ENCODE measurements around the gene FNDC3B.

FNDC3B gene

DNA sequence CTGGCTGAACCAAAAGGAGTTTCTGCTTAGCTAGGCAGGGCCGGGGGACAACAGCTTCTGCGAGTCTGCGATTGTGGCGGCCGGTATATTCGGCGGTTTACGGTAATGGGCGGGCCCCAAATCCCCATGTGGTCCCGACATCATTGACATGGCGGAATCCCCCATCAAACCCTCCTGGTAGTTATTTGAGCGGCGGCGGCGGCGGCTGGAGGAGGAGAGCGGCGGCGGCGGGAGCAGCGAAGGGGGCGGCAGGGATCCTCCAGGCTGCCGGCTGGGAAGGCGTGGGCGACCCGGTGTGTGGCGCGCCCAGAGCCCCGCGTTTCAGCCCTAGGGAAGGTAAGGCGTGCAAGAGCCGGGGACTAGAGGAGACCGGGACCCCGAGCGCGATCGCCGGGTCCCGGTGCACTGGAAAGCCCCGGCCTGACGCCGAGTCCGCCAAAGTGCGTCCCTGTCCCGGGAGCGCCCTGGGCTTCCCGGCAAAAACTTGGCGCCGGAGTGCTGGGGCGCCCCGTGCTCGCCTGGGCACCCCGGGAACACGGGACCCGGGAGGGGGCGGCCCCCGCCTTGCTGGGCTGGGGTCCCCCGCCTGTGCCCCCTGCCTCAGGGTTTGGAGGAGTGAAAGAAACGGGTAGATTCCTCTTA is at the start of gene FNDC3B:
FNDC3B (plus strand) TSS at position 143 of the 642 bp plus-strand sequence. CDS start 72,902 bp downstream, outside the sequence.
- TF ChIP-seq GATA3 (IDR thresholded peaks at IDR 0.05; ENCODE audit: low read depth, low read length) = no peak
- no peak for TF ChIP-seq GATA2 (IDR thresholded peaks at IDR 0.05; ENCODE audit: low read depth, low read length)

DNA sequence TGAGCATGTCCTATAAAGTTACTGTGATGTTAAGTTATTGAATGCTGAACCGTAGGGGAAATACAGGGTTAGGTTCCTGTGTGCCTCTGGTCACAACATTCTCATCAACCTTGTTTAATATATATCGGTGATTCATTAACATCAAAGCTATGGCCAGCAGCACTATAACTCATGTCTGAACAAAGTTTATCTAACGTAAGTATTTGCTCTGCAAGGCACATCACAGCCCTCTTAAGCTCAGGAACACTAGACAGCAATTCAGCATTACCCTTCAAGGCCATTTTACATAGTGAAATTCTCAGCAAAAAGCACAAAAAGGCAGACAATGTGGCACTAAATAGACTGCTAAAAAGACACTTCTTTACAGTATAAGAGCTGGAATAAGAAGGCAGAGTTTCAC is 48.2 kb upstream of the FNDC3B start:
- TF ChIP-seq GATA3 (IDR thresholded peaks at IDR 0.05; ENCODE audit: low read depth, low read length) = no peak
- no peak for TF ChIP-seq GATA2 (IDR thresholded peaks at IDR 0.05; ENCODE audit: low read depth, low read length)

DNA sequence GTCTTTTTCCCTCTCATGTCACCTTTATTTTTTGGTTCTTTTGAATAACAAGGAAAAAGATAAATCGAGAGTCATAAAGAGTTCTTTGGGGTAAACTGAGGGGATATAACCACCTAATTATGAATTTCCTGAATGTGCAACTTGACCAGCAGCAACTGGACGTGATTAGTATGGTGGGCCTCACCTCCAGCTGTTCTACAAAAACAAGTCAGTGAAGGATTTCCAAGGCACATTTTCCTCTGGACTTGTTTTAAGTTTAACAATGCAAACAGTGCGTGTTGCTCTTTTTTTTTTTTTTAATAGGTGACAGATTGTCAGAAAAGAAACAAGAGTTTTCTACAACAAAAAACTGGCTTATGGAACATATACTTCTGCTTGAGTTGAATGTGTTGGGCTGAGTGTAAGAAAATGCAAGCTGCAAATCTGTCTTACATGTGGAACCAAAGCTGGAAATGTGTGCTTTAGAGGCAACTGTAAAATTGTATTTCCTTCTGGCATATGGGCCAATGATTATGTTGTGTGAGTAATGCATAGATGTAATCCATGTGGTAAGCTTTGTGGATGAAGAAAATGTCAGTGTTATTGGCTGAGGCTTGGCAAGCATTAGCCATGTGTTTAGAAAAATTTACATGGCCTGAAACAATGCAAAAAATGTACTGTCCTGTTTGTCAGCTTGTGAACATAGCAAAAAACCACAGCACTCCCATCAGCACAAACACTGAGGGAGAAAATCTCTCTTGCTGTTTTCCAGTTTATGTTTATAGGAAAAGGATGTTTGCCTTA is 44.5 kb upstream of the FNDC3B start:
- TF ChIP-seq GATA2 (IDR thresholded peaks at IDR 0.05; ENCODE audit: low read depth, low read length) = no peak
- TF ChIP-seq GATA3 (IDR thresholded peaks at IDR 0.05; ENCODE audit: low read depth, low read length) = no peak

DNA sequence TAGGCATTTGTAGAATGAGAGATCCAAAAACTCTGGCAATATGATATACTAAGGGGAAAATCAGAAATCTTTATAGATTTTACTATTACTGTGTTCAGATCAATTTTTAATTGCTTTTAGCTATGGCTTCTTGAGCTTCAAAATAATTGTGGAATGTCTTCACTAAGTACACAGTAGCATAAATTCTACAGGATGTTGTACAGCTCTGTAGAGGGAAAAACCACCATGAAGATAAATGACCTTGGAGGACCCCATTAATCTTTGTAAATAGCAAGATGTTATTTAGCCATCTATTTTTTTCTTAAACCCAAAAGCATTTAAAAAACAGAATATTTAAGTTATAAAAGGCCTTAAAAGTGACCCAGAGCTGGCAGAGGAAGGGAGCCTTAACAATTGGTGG is 43.9 kb upstream of the FNDC3B start:
- TF ChIP-seq GATA3 (IDR thresholded peaks at IDR 0.05; ENCODE audit: low read depth, low read length) = no peak

DNA sequence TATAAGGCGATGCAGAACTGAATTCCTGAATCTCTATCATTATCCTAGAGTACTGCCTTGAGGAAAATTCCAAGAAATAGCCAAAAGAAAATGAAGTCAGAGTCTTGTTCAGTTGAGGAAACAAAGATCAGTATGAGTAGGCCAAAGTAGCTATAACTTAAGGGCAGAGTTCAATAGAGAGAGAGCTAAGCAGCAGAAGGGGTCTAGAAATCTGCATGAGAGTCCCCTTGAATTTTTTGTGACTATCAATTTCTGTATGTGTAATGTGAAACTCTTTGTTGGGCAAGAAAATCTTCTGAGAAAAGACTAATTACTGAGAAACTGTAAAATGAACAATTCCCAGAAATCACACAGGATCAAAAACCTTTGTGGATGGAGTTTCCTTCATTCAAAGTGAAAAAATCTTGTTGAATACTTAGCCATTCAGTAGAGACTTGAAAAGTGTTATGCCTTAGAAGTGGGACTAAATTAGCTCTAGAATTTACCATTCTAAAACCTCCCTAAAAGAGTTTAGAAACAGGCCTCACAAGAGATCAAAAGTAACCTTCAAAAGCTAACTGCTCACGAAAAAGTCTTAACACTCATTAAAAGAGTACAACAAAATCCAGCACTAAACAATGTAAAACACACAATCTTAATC is 43.1 kb upstream of the FNDC3B start:
- TF ChIP-seq GATA2 (IDR thresholded peaks at IDR 0.05; ENCODE audit: low read depth, low read length) = no peak
- TF ChIP-seq GATA3 (IDR thresholded peaks at IDR 0.05; ENCODE audit: low read depth, low read length) = no peak

DNA sequence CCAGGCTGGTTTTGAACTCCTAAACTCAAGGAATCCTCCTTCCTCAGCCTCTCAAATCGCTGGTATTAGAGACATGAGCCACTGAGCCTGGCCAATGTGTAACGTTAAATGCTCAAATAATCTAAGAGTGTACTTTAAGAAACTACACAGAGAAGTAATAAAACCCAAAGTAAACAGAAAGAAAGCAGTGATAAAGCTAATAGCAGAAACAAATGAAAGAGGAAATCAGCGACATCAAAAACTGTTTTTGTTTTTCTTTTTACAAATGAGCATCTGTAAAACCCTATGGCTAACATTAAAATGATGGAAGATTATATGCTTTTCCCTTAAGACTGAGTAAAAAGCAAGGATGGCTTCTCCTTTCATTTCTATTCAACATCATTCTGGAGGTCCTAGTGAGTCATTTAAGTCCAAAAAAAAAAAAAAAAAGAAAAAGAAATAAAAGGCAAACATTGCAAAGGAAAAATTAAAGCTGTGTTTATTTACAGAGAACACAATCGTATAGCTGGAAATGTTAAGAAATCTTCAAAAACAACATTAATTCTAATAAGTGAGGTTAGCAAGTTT is 36.8 kb upstream of the FNDC3B start:
- TF ChIP-seq GATA3 (IDR thresholded peaks at IDR 0.05; ENCODE audit: low read depth, low read length) (no peak), GATA2 (IDR thresholded peaks at IDR 0.05; ENCODE audit: low read depth, low read length) (no peak)

DNA sequence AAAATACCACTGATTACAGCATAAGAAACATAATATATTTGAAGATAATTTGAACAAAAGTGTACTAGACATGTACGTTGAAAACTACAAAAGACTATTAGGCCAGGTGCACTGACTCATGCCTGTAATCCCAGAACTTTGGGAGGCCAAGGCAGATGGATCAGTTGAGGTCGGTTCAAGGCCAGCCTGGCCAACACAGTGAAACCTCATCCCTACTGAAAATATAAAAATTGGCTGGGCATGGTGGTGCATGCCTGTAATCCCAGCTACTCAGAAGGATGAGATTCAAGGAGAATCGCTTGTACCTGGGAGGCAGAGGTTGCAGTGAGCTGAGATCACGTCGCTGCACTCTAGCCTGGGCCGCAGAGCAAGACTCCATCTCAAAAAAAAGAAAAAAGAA is 36.2 kb upstream of the FNDC3B start:
- TF ChIP-seq GATA2 (IDR thresholded peaks at IDR 0.05; ENCODE audit: low read depth, low read length) = no peak
- no peak for TF ChIP-seq GATA3 (IDR thresholded peaks at IDR 0.05; ENCODE audit: low read depth, low read length)

DNA sequence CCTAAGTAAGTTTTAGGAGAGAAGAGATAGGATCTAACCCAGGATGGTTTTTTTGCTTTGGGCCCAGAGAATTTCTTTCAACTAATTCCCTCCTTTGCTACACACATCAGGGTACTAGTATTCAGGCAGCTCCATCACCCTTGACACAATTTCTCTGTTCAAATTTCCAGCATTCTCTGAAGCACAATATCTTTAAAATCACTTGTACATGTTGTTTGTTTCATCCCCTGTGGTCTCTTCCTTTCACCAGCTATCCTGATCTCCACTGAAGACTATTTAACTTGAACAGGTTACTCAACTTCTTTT is 32.4 kb upstream of the FNDC3B start:
- TF ChIP-seq GATA2 (IDR thresholded peaks at IDR 0.05; ENCODE audit: low read depth, low read length) = no peak
- TF ChIP-seq GATA3 (IDR thresholded peaks at IDR 0.05; ENCODE audit: low read depth, low read length) = no peak

DNA sequence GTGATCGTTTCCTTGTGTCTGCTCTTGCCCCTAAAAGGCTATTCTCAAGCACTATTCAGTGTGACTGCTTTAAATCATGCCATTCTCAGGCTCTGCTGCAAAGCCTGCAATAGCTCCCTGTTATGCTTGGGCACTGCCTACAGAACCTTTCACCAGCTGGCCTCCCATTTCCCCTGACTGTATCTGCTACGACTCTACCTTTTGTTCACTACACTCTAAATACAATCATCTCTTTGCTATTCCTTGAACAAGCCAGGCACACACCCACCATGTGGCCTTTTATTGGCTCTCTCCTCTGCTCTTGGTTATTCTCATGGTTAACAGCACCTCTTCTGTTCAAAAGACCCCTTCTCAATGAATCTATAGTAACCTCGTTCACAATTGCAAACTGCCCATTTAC is 29.6 kb upstream of the FNDC3B start:
- TF ChIP-seq GATA3 (IDR thresholded peaks at IDR 0.05; ENCODE audit: low read depth, low read length) (no peak), GATA2 (IDR thresholded peaks at IDR 0.05; ENCODE audit: low read depth, low read length) (no peak)

DNA sequence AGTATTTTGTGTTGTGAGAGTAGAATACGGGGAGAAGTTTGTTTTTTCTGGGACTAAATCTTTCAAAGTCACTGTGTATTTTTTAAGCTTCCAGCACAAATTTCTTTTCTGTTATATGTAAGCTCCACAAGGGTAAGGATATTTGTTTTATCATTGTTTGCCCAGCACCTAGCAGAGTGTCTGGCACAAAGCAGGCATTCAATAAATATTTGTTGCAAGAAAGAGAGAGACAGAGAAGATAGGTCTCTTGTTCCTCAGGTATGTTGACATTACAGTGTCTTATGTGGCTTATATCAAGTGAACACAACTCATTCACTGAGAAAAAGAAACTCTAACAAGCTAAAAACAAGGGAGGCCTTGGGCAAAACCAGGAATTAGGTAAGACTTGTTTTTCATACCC is 26.6 kb upstream of the FNDC3B start:
- no peak for TF ChIP-seq GATA3 (IDR thresholded peaks at IDR 0.05; ENCODE audit: low read depth, low read length)
- no peak for TF ChIP-seq GATA2 (IDR thresholded peaks at IDR 0.05; ENCODE audit: low read depth, low read length)

DNA sequence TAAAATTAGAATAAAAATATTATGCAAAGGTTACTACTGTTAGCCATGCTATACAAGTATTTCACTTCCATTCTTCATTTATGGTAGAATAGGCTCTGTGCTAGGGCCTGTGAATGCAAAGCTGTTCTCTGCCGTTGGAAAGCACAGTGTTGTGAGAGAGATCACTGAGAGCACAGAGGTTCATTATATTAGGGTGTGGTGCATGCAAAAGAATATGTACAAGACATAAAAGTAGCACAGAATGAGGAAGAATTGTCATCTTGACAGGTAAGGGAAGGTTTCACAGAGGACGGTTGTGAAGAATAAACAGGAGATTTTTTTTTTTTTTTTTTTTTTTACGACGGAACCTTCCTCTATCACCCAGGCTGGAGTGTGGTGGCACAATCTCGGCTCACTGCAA is 25.2 kb upstream of the FNDC3B start:
- TF ChIP-seq GATA2 (IDR thresholded peaks at IDR 0.05; ENCODE audit: low read depth, low read length) = no peak
- no peak for TF ChIP-seq GATA3 (IDR thresholded peaks at IDR 0.05; ENCODE audit: low read depth, low read length)

DNA sequence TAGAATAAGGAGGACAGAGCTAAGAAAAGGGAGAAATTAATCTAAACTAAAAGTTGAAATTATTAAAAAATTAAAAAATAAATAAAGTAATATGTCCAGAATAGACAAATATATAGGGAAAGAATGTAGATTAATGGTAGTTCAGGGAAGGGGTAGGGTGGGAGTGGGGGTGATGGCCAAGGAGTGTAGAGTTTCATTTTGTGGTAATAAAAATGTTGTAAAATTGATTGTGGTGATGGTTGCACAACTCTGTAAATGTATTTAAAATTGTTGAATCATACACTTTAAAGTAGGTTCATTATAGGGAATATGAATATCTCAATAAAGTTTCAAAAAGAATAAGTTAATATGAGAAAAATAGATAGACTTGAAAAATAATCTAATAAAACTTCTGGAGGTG is 21.0 kb upstream of the FNDC3B start:
- TF ChIP-seq GATA2 (IDR thresholded peaks at IDR 0.05; ENCODE audit: low read depth, low read length) = no peak
- no peak for TF ChIP-seq GATA3 (IDR thresholded peaks at IDR 0.05; ENCODE audit: low read depth, low read length)

DNA sequence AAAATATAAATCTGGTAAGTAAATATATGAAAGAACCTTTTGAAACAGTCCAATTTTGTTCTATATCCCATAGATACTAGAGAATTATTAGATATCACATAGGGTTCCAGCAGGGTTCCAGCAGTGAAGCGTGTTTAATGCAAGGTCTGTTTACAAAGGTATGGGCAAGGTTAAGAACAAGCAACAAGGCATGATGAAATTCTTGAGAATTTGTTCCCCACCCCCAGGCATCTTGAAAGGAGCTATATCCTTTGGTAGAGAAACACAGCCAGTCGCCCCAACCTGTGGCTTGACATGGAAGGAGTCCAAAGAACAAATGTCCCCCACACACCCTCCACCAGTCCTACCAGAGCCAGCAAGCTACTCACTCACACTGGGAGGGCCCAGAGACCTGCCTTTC is 18.6 kb upstream of the FNDC3B start:
- no peak for TF ChIP-seq GATA2 (IDR thresholded peaks at IDR 0.05; ENCODE audit: low read depth, low read length)
- no peak for TF ChIP-seq GATA3 (IDR thresholded peaks at IDR 0.05; ENCODE audit: low read depth, low read length)

DNA sequence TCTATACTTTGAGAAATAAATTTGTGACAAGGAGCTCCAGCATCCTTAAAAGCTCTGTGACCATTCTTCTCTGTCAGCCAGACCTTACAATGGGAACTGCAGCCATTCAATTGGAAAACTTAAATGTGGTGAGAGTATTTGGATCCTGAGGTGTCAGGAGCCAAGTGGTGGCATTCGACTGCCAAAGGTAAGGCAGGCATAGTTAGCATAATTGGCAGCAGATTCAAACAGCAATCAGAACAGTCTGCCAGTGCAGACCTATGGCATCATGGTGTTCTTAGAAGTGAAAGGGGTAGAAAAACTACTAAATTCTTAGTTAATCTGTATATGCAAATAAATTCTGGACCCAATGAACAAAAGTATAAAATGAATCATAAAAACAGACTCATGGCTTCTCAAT is 18.2 kb upstream of the FNDC3B start:
- no peak for TF ChIP-seq GATA3 (IDR thresholded peaks at IDR 0.05; ENCODE audit: low read depth, low read length)
- no peak for TF ChIP-seq GATA2 (IDR thresholded peaks at IDR 0.05; ENCODE audit: low read depth, low read length)

DNA sequence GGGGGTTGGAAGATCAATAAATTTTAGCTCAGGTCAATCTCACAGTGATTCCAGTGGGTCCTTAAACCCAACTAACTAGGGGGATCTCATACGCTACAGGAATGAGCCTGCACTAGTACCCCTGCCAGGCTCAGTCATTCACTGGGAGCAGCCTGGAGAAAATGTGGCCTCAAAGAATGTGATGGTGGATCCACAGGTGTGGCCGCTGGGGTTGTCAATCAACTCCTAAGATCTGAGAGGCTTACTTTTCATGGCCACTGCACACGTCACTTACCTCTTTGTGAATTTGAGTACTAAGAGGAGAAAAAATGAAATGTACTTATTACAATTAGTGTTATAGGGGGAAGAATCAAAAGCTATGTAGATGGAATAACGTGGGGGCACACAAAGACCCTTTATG is 17.5 kb upstream of the FNDC3B start:
- TF ChIP-seq GATA2 (IDR thresholded peaks at IDR 0.05; ENCODE audit: low read depth, low read length) (no peak), GATA3 (IDR thresholded peaks at IDR 0.05; ENCODE audit: low read depth, low read length) (no peak)
